Astrocyte of the cerebellum (primary cell): ENCODE measurements around the gene ELOVL5.

Experiments used
- DNase-seq: peaks from one replicate; pipeline ENCODE4 v3.0.0-alpha.2; 2011; ENCODE audit warnings: low read depth
- H3K4me3 ChIP-seq: 2 replicates; pipeline ENCODE4 v1.5.1; 2011; ENCODE audit warnings: mild to moderate bottlenecking, low read depth, low read length, moderate library complexity
- in situ Hi-C: cut with HindIII; loops from 2 replicates; pipeline ENCODE4 v1.10.0; 2017; ENCODE audit warnings: low sequenced_read_pairs
- TF ChIP-seq, protein P1 (sequence below): IDR thresholded peaks from 2 replicates; pipeline ENCODE4 v1.5.1; 2012; ENCODE audit warnings: low read length, low read depth, moderate library complexity, mild to moderate bottlenecking; ENCODE audit errors: missing control alignments

Gene ELOVL5

DNA sequence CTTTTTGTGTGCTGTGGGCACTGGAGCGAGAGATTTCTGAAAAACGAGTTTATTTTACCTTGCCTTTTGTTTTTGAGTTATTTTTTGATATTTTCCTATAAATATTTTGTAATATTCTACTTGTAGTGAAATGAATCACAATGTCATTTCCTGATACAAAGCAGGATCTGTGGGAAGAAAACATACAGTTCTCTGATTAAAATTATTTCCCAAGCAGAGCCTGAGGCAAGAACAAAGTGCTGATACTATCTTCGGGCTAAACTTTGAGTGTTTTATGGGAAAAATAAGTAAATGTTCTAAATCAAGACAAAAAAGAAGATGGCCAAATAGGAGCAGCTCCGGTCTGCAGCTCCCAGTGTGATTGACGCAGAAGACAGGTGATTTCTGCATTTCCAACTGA, 33.7 kb upstream of the ELOVL5 start:
- H3K4me3 ChIP-seq = no peak overlapping the region
- TF ChIP-seq, protein P1, sequence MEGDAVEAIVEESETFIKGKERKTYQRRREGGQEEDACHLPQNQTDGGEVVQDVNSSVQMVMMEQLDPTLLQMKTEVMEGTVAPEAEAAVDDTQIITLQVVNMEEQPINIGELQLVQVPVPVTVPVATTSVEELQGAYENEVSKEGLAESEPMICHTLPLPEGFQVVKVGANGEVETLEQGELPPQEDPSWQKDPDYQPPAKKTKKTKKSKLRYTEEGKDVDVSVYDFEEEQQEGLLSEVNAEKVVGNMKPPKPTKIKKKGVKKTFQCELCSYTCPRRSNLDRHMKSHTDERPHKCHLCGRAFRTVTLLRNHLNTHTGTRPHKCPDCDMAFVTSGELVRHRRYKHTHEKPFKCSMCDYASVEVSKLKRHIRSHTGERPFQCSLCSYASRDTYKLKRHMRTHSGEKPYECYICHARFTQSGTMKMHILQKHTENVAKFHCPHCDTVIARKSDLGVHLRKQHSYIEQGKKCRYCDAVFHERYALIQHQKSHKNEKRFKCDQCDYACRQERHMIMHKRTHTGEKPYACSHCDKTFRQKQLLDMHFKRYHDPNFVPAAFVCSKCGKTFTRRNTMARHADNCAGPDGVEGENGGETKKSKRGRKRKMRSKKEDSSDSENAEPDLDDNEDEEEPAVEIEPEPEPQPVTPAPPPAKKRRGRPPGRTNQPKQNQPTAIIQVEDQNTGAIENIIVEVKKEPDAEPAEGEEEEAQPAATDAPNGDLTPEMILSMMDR = no peak
- no peak for DNase-seq
- in situ Hi-C loops = no loop called here

DNA sequence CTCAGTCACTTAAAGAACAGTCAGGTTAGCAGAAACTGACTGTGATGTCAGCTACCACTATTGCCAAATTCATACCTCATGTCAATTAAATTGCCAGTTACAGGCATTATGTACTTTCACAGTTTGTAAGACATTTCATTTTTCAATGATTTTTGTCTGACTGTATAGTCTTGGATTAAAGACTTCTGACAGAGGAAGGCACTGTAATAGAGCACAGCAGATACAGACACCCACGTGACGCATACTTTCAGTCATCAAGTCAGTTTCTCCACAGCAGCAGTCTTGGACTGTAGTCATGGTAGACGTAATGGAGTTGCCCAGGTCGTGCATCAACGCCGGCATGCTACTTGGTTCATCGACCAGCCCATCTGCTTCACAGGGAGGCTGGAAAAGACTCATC, 29.5 kb upstream of the ELOVL5 start:
- in situ Hi-C loops = no loop called here
- H3K4me3 ChIP-seq = no peak overlapping the region
- no peak for DNase-seq
- TF ChIP-seq, protein P1 = no peak

DNA sequence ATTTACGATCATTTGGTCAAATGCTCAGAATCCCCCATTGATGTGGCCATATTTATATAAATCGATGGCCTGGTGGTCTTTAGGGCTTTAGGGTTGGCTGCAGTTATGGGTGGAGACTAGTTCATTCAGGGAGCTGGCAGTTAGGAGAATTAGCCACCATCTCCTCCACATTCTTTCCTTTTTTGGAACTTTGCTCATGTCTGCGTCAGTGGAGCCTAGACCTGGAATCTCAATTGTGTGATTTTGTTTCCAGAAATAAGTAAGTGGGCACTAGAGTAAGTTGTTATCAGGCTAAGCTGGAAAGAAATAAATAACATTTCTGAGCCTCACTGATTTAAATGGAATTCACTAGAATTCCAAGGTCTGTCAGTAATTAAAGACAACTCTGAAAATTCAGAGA, 29.0 kb upstream of the ELOVL5 start:
- no peak overlapping the region for H3K4me3 ChIP-seq
- TF ChIP-seq, protein P1 = no peak
- in situ Hi-C loops = no loop called here
- no peak for DNase-seq

DNA sequence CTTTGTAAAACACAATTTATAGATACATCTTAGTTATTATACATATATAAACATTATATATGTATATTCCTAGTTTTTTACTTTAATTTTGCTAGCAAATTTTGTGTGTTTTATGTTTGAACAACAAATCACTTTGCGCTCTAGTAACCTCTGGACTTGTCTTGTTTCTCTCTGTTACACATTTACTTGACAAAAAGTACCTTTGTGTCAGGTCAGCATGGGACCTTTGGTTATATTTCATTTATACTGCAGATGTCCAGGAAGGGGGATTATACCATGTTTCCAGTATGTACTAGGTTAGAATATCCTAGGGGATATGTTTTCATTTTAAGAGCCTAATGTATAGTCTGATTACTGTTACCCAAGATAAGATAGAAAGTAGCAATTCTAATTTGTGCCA, 28.5 kb upstream of the ELOVL5 start:
- in situ Hi-C loops = no loop called here
- H3K4me3 ChIP-seq = no peak overlapping the region
- TF ChIP-seq, protein P1 = no peak
- no peak for DNase-seq

DNA sequence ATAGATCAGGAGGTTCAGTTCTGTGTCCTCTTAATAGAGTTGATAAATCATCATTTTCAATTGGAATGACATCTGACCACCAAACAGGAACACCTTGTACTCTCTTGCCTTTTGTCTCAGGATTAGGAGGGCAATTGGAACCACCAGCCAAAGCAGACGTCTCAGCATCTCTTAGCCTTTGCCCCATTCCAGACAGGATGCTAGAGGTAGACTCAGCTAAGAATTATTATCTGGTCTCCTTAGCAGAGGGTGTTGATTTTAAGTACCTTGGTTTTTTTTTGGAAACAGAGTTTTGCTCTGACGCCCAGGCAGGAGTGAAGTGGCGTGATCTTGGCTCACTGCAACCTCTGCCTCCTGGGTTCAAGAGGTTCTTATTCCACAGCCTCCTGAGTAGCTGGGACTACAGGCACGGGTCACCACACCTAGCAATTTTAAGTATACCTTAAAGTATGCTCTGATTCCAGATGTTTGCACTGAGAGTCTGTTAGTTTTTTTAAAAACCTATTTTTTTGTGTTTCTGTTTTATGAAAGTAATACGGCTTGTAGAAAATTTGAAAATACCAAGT, 28.0 kb upstream of the ELOVL5 start:
- no peak overlapping the region for H3K4me3 ChIP-seq
- in situ Hi-C loops = no loop called here
- TF ChIP-seq, protein P1 = no peak
- no peak for DNase-seq

DNA sequence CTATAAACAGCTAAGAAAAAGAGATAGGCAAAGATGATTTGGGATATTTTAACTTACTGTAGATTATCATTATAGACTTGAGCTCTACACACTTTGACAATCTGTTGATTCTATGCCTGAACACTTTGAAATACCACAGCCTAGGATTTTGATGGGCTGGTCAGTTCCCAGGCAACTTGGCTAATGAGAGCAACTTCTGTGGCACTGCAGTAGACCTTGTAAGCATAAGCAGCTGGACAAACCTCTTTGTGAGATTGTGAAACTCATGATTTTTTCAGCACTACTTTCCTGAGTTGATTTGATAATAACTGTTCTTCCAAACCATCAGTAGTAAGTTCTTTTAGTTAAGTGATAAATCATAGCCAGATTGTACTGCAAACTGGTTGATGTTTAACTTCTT, 27.1 kb upstream of the ELOVL5 start:
- in situ Hi-C loops = no loop called here
- H3K4me3 ChIP-seq = no peak overlapping the region
- TF ChIP-seq, protein P1 = no peak
- DNase-seq = no peak

DNA sequence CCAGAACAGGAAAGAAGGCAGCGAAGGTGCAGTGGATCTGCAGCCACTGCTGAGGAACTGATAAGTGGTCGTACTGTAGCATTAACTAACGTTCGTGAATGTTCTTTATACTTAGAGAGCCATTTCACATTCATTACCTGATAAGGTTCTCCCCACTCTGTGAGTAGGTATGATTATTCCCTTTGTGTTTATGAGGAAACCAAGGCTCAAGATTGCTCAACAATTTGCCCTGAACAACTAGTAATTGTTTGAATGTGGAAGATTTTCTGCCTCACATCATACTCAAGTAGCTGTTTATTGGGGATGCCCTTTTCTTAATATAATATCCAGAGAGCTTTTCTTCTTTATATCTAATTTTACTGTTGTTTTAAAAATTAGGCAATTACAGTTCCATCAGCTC, 24.9 kb upstream of the ELOVL5 start:
- H3K4me3 ChIP-seq = no peak overlapping the region
- TF ChIP-seq, protein P1 = no peak
- no peak for DNase-seq
- in situ Hi-C loops = no loop called here
